Kidney (tissue), 14 donors: ENCODE data around the gene LGALS3BP. TPM values are rescaled to one million over a fixed set of nuclear protein-coding genes. Genes with fewer than 3 reads are reported as not detected.
"Not testable (repeated sequence)": the region's sequence is repeated elsewhere in the genome, so short reads cannot be mapped to it uniquely, and the experiment has no call there.

Source experiments
- DNase-seq, 5 donors: peaks; one replicate each; pipeline ENCODE4 v3.0.0-alpha.2; 2013 to 2020
- FAIRE-seq: peaks from 2 replicates; lab custom pipeline; 2012; peaks lifted over from hg19 to GRCh38; lab: Jason Lieb, UNC
- H3K27ac ChIP-seq, 2 donors: one replicate each; pipeline ENCODE4 v1.7.0; 2013; ENCODE audit warnings: low read depth in 2 of 2, low read length in 2 of 2, inconsistent platforms in 1 of 2
- H3K27me3 ChIP-seq: one replicate; pipeline ENCODE4 v1.7.1; 2013; ENCODE audit warnings: low read length, inconsistent platforms; ENCODE audit not compliant: control insufficient read depth, insufficient read depth
- H3K36me3 ChIP-seq, 3 donors: one replicate each; pipeline versions ENCODE4 v1.7.0 to v1.7.1; 2013; ENCODE audit warnings: low read length in 3 of 3, control low read depth in 1 of 3, inconsistent platforms in 1 of 3; ENCODE audit not compliant: insufficient read depth in 3 of 3, control insufficient read depth in 2 of 3
- H3K4me1 ChIP-seq, 3 donors: one replicate each; pipeline versions ENCODE4 v1.7.0 to v1.7.1; 2013; ENCODE audit warnings: low read length in 3 of 3, inconsistent platforms in 1 of 3, low read depth in 1 of 3; ENCODE audit not compliant: control insufficient read depth in 2 of 3, insufficient read depth in 2 of 3
- H3K4me3 ChIP-seq, 3 donors: one replicate each; pipeline versions ENCODE4 v1.7.0 to v1.8.1; 2013; ENCODE audit warnings: low read length in 3 of 3, control low read depth in 1 of 3, inconsistent platforms in 1 of 3
- H3K9ac ChIP-seq, 3 donors: one replicate each; pipeline versions ENCODE4 v1.7.0 to v1.7.1; 2013; ENCODE audit warnings: low read length in 3 of 3, control low read depth in 1 of 3, inconsistent platforms in 1 of 3
- H3K9me3 ChIP-seq, 3 donors: one replicate each; pipeline versions ENCODE4 v1.7.0 to v1.7.1; 2013; ENCODE audit warnings: low read length in 3 of 3, control low read depth in 1 of 3, inconsistent platforms in 1 of 3; ENCODE audit not compliant: control insufficient read depth in 2 of 3, insufficient read depth in 1 of 3
- CTCF ChIP-seq: IDR thresholded peaks from 3 replicates; pipeline ENCODE4 v1.5.1; 2012; ENCODE audit warnings: mild to moderate bottlenecking, moderate library complexity, borderline replicate concordance; ENCODE audit not compliant: insufficient read depth; ENCODE audit errors: extremely low read depth
- intact Hi-C: fragments of 100-400 bp; cut with DNase I; formaldehyde crosslinking; loops from one replicate; pipeline ENCODE4 v1.11.1; 2022
- polyA plus RNA-seq: library from polyadenylated mRNA; stranded (reverse); fragments of 350-450 nt; fragmentation: Illumina TruSeq; extraction: RNeasy Lipid Tissue Mini Kit (QIAGEN cat#74804); gene quantifications from one replicate; pipeline ENCODE4 v1.2.3, GENCODE V29; 2014; ENCODE audit warnings: low read depth, low replicate concordance; ENCODE audit not compliant: insufficient read depth
- total RNA-seq: library from RNA; stranded (reverse); fragmentation: NEBNext Ultra II Directional; extraction: Animal tissue kit (Norgen Biotek cat#: 25700); gene quantifications from one replicate; pipeline ENCODE4 v1.2.1, GENCODE V29; 2021
- donor health status: control.
- donor health status: control.
- donor health status: control.
- donor health status: control.
- donor health status: control.
- donor health status: DM: yes; HTN: yes; CAD: no.
- donor health status: Normal renal cell carcinoma (clear cell type).

The LGALS3BP gene
- total and polyA plus RNA-seq, 2 donors from 2014 or later, result 240 to 310 TPM

- intact Hi-C loops, result no loop called here
- Histone ChIP-seq H3K27me3 (no peaks in the 10 kb centered on the region), H3K9ac (no peak overlapping the region), H3K4me1 (peaks cover 0 to 4% (median 2%) of the 10 kb centered on the region in 3 donors), H3K4me3 (no peak overlapping the region), H3K36me3 (no peaks in the 10 kb centered on the region), H3K9me3 (peaks cover 0 to 14% (median 2%) of the 10 kb centered on the region in 3 donors), H3K27ac (no peak overlapping the region)
- FAIRE-seq (no peak), DNase-seq (peak in 1 of 5 donors; percentile 39)
- no peak for TF ChIP-seq CTCF
Observed at GRCh38 chr17:78946631-78947030, 33.1 kb downstream of the LGALS3BP start.

DNA sequence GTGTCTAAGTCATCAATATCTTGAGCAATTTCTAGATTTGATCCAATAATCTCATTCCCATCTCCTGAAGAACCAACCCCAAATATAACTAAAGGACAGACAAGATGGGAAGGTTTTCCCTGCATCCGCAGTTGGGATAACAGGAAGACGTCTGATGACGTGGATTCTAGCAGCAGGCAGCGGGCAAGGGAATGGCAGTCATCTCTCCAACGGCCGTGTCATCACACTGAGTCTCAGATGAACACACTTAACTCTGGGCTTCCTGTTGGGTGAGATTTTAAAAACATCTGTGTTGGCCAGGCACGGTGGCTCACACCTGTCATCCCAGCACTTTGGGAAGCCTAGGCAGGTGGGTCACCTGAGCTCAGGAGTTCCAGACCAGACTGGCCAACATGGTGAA, 33.6 kb downstream of the LGALS3BP start:
- H3K4me1 ChIP-seq, result peaks cover 0 to 4% (median 0%) of the 10 kb centered on the region in 3 donors
- no peak overlapping the region for H3K9ac ChIP-seq
- intact Hi-C loops, result no loop called here
- FAIRE-seq (no peak), DNase-seq (peak in 1 of 5 donors; percentile 28)
- H3K9me3 ChIP-seq, result peaks cover 0 to 14% (median 2%) of the 10 kb centered on the region in 3 donors
- no peak overlapping the region for H3K27ac ChIP-seq
- no peak overlapping the region for H3K4me3 ChIP-seq
- no peaks in the 10 kb centered on the region for H3K27me3 ChIP-seq
- no peaks in the 10 kb centered on the region for H3K36me3 ChIP-seq
- TF ChIP-seq CTCF, result no peak

- H3K9ac ChIP-seq, H3K27me3 ChIP-seq, H3K4me3 ChIP-seq, H3K9me3 ChIP-seq, DNase-seq, H3K27ac ChIP-seq, H3K4me1 ChIP-seq, FAIRE-seq, H3K36me3 ChIP-seq, intact Hi-C loops: not testable (repeated sequence)
Observed at GRCh38 chr17:78945455-78945854, 34.3 kb downstream of the LGALS3BP start.

DNA sequence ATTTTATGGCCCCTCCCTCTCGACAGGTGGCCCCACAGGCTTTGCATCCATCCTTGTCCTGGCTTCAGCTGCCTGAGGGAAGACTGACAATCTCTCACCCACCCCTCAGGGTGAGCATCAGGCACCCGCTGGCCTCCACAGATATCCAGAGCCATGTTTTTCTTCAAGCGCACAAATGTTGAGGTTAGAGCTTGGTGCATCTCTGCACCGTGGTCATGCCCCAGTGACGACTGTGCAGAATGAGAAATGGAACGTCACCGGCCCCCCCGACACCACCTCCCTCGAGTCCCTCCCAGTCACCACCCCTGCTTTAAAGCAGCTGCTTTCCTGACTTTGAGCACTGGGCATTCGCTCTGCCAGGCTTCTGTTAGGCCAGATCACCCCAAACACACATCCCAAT, 34.8 kb downstream of the LGALS3BP start:
- H3K9ac ChIP-seq, result no peak overlapping the region
- DNase-seq (peak in 1 of 5 donors; percentile 44), FAIRE-seq (no peak)
- H3K4me1 ChIP-seq, result peaks cover 0 to 4% (median 0%) of the 10 kb centered on the region in 3 donors
- no peaks in the 10 kb centered on the region for H3K27me3 ChIP-seq
- no peak overlapping the region for H3K27ac ChIP-seq
- no peak for TF ChIP-seq CTCF
- intact Hi-C loops, result no loop called here
- no peaks in the 10 kb centered on the region for H3K36me3 ChIP-seq
- H3K9me3 ChIP-seq, result peaks cover 0 to 2% (median 0%) of the 10 kb centered on the region in 3 donors
- H3K4me3 ChIP-seq, result no peak overlapping the region
